Uterus (tissue), 4 donors: ENCODE data around the gene RNF166. TPM values are rescaled to one million over a fixed set of nuclear protein-coding genes. Genes with fewer than 3 reads are reported as not detected.
A peak's percentile ranks its signal among the peaks of the same experiment; 100 is the strongest.

Experiments
- DNase-seq, 2 donors: peaks; one replicate each; pipeline ENCODE4 v3.0.0-alpha.2; 2019 to 2020
- H3K27ac ChIP-seq, 2 donors: fragments of 200-600 bp; sonication (generic); 1 replicate in 1 of 2; 2 replicates in 1 of 2; pipeline ENCODE4 v1.5.1; 2016 to 2018
- H3K27me3 ChIP-seq, 2 donors: fragments of 200-600 bp; sonication (generic); one replicate each; pipeline ENCODE4 v1.5.1; 2018 to 2019; ENCODE audit warnings: control low read depth in 1 of 2
- H3K36me3 ChIP-seq, 2 donors: fragments of 200-600 bp; sonication (generic); one replicate each; pipeline ENCODE4 v1.5.1; 2019; ENCODE audit warnings: control low read depth in 1 of 2
- H3K4me1 ChIP-seq, 2 donors: fragments of 200-600 bp; sonication (generic); one replicate each; pipeline ENCODE4 v1.5.1; 2018 to 2019; ENCODE audit warnings: control low read depth in 1 of 2
- H3K4me3 ChIP-seq, 2 donors: fragments of 200-600 bp; sonication (generic); 1 replicate in 1 of 2; 2 replicates in 1 of 2; pipeline ENCODE4 v1.5.1; 2018 to 2019; ENCODE audit warnings: mild to moderate bottlenecking in 1 of 2
- H3K9me3 ChIP-seq, 2 donors: fragments of 200-600 bp; sonication (generic); one replicate each; pipeline ENCODE4 v1.5.1; 2019; ENCODE audit warnings: control low read depth in 1 of 2
- POLR2A ChIP-seq, 2 donors: fragments of 450-650 bp; IDR thresholded peaks; one replicate each; pipeline ENCODE4 v1.6.1; 2016; ENCODE audit warnings: antibody characterized with exemption in 2 of 2, mild to moderate bottlenecking in 1 of 2, moderate library complexity in 1 of 2
- intact Hi-C: fragments of 100-400 bp; cut with DNase I; formaldehyde crosslinking; loops from one replicate; pipeline ENCODE4 v1.15.1; 2023; ENCODE audit warnings: low total_unique reads
- total RNA-seq, 4 donors: library from RNA; depleted of rRNA in 3 of 4; stranded (reverse); fragments of >200 nt in 3 of 4; gene quantifications; one replicate each; pipeline versions ENCODE4 v1.1.0 to v1.2.4, GENCODE V29; 2014 to 2023
- TF ChIP-seq, protein P1 (sequence below), 4 experiments: fragments of 200-600 bp in 2 of 4; fragments of 450-650 bp in 2 of 4; sonication (generic) in 2 of 4; IDR thresholded peaks; one replicate each; pipeline ENCODE4 v1.5.1; 2016 to 2019; ENCODE audit warnings: antibody characterized with exemption in 4 of 4, mild to moderate bottlenecking in 2 of 4, moderate library complexity in 1 of 4
- donor health status: DM: yes; HTN: yes; CAD: no.

The RNF166 gene, protein sequence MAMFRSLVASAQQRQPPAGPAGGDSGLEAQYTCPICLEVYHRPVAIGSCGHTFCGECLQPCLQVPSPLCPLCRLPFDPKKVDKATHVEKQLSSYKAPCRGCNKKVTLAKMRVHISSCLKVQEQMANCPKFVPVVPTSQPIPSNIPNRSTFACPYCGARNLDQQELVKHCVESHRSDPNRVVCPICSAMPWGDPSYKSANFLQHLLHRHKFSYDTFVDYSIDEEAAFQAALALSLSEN
- total RNA-seq, result 10 to 100 TPM; 14.2 to 33.2 (median 20.0) TPM

DNA sequence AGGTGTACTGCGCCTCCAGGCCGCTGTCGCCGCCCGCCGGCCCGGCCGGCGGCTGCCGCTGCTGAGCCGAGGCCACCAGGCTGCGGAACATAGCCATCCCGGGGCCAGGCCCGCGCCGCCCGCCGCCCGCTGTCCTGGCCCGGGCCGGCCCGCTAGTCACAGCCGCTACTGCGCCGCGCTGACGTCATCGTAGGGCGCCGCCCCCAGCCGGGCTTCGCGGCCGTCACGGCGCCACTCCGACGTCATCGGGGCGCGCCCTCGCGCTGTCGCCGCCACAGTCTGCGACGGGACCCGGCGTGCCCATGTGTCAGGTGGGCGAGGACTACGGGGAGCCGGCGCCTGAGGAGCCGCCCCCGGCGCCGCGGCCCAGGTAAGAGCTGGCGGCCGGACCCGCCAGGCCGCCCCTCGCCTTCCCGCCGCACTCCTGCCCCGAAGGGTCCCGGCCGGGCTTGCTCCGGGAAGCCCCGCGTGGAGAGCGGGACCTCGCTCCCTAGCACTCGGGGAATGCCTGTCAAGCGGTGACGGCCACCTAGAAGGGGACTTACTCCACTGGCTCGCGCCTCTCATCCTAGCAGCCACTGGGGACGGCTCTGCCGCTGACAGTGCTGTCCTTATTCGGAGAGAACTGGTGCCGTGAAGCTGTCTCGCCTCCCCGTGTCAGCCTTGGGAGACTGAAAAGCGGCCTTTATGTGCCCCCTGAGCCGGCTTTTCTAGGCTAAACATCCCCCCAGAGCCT lies at the start of gene RNF166, which contains the start of gene CTU2:
Gene RNF166 (minus strand): TSS at position 180 of the 736 bp plus-strand sequence. CDS start 83 bp downstream, at position 97.
Gene CTU2 (plus strand): TSS at position 275 of the 736 bp plus-strand sequence. CDS start 28 bp downstream, at position 303.
- H3K27ac ChIP-seq, result peak within 1 kb of the TSS; percentile 70 to 73
- no peaks in the 10 kb centered on the region for H3K36me3 ChIP-seq
- peak; percentile 85 to 88 for DNase-seq
- intact Hi-C loops, result no loop called here
- H3K27me3 ChIP-seq, result no peaks in the 10 kb centered on the region
- H3K4me1 ChIP-seq, result peaks cover 5 to 16% of the 10 kb centered on the region in 2 donors
- H3K9me3 ChIP-seq, result no peaks in the 10 kb centered on the region
- TF ChIP-seq, protein P1, sequence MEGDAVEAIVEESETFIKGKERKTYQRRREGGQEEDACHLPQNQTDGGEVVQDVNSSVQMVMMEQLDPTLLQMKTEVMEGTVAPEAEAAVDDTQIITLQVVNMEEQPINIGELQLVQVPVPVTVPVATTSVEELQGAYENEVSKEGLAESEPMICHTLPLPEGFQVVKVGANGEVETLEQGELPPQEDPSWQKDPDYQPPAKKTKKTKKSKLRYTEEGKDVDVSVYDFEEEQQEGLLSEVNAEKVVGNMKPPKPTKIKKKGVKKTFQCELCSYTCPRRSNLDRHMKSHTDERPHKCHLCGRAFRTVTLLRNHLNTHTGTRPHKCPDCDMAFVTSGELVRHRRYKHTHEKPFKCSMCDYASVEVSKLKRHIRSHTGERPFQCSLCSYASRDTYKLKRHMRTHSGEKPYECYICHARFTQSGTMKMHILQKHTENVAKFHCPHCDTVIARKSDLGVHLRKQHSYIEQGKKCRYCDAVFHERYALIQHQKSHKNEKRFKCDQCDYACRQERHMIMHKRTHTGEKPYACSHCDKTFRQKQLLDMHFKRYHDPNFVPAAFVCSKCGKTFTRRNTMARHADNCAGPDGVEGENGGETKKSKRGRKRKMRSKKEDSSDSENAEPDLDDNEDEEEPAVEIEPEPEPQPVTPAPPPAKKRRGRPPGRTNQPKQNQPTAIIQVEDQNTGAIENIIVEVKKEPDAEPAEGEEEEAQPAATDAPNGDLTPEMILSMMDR (IDR thresholded peaks at IDR 0.05), result peak in 1 of 4 experiments; percentile 21
- peak; percentile 87 to 92 for TF ChIP-seq POLR2A (IDR thresholded peaks at IDR 0.05)
- peak within 1 kb of the TSS; percentile 50 to 94 for H3K4me3 ChIP-seq

DNA sequence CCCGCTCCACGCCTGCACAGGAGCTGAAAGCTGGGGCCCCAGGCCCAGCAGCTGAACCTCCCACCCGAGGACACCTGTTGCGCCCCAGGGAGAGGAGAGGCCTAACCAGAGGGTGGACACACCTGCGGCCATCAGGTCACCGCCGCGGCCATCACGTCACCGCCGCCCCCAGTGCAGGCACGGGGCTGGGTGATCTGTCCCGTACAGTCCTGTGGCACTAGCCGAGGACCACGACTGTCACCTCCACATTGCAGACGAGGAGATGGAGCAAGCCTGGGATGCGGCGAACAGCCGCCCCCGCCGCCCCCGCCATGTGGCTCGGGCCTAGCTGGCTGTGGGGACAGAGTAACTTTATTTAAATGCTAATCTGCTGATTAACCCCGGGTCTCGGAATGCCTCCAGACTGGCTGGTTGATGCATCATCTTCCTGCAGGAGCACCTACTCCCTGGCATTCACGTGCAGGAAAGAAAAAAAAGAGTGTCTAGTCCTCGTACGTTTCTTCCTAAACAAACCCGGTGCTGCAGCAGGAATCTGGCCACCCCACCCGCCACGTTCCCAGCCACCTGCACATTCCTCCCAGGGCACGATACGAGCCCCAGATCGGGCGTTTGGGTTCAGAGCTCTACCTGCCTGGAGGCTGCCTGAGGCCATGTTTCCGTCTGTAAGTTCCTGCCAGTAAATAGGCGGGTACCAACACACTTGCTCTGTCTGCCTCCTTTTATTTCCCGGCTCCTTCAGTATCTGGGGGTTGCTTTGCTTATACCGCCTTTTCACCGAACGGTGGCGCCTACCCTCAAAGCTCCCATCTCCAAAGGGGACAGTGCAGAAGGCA lies 48.9 kb upstream of the RNF166 start:
- intact Hi-C loops, result no loop called here
- H3K27me3 ChIP-seq, result no peaks in the 10 kb centered on the region
- H3K4me1 ChIP-seq, result peaks cover 0 to under 1% of the 10 kb centered on the region in 2 donors
- TF ChIP-seq POLR2A (IDR thresholded peaks at IDR 0.05), result no peak
- TF ChIP-seq, protein P1 (IDR thresholded peaks at IDR 0.05), result no peak
- H3K36me3 ChIP-seq, result no peaks in the 10 kb centered on the region
- DNase-seq, result no peak
- no peak overlapping the region for H3K27ac ChIP-seq
- no peaks in the 10 kb centered on the region for H3K9me3 ChIP-seq
- no peak overlapping the region for H3K4me3 ChIP-seq

DNA sequence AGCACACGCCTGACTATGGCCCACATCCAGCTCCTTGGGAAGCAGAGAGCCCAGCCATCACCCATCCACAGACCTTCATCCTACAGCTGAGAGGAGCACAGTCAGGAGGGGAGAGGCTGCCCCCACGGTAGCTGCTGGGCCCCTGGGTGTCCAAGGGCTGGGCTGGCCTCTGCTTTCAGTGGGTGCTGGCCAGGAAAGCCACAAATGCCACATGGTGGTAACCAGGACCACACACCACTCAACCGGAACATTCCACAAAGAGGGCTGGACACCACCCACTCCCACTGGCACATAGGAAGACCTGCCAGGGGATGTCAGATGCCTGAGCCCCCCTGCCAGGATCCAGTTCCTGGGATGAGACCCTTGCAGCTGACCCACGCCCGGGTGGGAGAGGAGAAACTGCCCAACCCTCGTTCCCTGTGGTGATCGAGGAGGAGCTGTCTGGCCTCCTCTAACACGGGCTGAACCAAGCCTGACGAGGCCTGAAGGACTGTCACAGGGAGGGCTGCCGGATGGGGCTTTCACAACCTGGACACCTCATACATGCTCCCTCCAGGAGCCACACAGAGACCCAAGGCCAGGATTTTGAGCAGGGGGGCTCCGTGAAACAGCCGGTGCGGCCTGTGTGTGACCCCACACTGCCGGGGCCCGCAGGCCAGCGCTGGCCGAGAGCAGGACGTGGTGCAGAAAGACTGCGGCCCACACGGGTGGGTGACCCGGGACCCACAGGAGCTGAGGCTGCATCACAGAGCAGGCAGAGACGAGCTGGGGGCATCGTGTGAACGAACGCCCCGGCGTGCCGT lies 48.1 kb upstream of the RNF166 start:
- Histone ChIP-seq H3K4me1 (no peaks in the 10 kb centered on the region), H3K9me3 (no peaks in the 10 kb centered on the region), H3K36me3 (no peaks in the 10 kb centered on the region), H3K27me3 (no peaks in the 10 kb centered on the region), H3K4me3 (no peak overlapping the region), H3K27ac (no peak overlapping the region)
- intact Hi-C loops, result no loop called here
- no peak for DNase-seq
- TF ChIP-seq POLR2A (IDR thresholded peaks at IDR 0.05), result no peak

DNA sequence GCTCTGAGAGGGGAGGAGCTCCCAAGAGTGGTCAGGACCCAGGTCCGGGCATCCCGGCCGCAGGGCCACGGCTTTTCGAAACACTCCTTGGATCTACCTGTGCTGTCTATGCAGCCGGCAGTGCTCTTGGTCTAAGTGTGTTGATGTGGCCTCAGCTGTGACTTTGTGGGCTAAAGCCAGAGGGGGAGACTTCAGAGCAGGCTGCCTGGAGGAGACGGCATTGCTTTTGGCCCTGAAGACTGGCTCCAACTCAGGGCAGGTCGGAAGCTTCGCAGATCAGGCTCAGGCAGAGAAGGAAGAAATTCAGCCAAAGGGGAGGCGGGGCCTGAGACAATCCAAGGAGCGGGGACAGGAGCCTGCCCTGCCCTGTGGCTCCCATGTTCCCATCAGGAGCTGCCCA lies 47.4 kb upstream of the RNF166 start:
- TF ChIP-seq, protein P1 (IDR thresholded peaks at IDR 0.05), result no peak
- Histone ChIP-seq H3K36me3 (no peaks in the 10 kb centered on the region), H3K27ac (no peak overlapping the region), H3K27me3 (no peaks in the 10 kb centered on the region), H3K9me3 (no peaks in the 10 kb centered on the region), H3K4me1 (no peaks in the 10 kb centered on the region), H3K4me3 (no peak overlapping the region)
- DNase-seq, result no peak
- intact Hi-C loops, result no loop called here

DNA sequence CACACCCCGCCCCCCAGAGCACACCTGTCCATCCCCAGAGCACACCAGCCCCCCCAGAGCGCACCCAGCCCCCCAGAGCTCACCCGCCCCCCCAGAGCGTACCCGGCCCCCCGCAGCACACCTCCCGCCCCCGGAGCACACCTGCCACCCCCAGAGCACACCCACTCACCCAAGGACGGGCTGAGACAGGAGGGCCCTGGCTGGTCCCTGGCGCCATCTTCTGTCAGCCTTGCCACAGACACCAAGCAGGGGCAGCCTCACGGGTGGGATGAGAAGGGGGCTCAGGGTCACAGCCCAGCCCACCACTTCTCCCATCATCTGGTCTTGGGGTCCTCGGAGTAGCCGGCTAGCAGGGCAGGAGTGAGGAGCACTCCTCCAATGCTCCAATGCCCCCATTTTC lies 47.0 kb upstream of the RNF166 start:
- no peaks in the 10 kb centered on the region for H3K9me3 ChIP-seq
- no peaks in the 10 kb centered on the region for H3K27me3 ChIP-seq
- H3K4me3 ChIP-seq, result no peak overlapping the region
- intact Hi-C loops, result no loop called here
- H3K27ac ChIP-seq, result no peak overlapping the region
- no peaks in the 10 kb centered on the region for H3K4me1 ChIP-seq
- DNase-seq, result no peak
- no peak for TF ChIP-seq POLR2A (IDR thresholded peaks at IDR 0.05)
- TF ChIP-seq, protein P1 (IDR thresholded peaks at IDR 0.05), result no peak
- no peaks in the 10 kb centered on the region for H3K36me3 ChIP-seq
